Measurements from ENCODE around the gene CAMTA1.

Gene CAMTA1

DNA sequence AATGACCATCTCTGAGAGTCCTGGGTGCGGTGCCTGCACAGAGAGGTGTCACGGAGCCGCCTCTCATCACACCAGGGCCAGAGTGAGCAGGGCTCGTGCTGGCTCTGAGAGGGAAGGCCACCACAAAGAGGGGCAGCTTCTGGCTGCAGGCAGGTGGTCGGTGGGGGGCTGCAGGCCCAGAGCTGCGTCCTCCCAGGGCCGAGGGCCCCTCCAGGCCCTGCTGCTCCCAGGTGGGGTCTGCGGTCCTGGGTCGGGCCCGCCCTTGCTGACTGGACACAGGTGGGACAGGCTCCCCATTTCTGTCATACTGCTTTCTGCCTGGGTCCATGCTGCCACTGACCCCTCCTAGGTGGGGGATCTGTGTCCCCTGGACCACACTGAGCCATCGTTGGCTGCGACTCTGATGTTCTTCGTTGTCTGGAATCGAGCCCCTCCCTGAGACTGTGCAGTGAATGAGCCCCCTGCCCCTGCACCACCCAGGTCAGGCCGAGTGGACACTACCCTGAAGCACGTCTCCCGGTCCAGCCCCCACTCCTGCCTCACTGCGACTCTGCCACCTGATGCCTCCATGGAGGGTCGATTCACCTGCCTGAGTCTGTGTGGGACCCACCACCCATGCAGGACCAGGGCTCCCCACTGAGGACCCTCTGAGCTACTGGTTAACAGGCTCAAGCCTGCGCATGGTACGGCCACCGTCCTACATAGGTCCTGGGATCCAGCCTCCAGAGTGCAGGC is 653.8 kb downstream of the CAMTA1 start:
- DNase-seq (ENCODE audit: low read depth): no peak
- H3K4me3 ChIP-seq (ENCODE audit: low read length): no peak overlapping the region
- TF ChIP-seq, protein P1, sequence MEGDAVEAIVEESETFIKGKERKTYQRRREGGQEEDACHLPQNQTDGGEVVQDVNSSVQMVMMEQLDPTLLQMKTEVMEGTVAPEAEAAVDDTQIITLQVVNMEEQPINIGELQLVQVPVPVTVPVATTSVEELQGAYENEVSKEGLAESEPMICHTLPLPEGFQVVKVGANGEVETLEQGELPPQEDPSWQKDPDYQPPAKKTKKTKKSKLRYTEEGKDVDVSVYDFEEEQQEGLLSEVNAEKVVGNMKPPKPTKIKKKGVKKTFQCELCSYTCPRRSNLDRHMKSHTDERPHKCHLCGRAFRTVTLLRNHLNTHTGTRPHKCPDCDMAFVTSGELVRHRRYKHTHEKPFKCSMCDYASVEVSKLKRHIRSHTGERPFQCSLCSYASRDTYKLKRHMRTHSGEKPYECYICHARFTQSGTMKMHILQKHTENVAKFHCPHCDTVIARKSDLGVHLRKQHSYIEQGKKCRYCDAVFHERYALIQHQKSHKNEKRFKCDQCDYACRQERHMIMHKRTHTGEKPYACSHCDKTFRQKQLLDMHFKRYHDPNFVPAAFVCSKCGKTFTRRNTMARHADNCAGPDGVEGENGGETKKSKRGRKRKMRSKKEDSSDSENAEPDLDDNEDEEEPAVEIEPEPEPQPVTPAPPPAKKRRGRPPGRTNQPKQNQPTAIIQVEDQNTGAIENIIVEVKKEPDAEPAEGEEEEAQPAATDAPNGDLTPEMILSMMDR (IDR thresholded peaks at IDR 0.05; ENCODE audit: insufficient read depth, low read depth, low read length, missing control alignments): no peak

DNA sequence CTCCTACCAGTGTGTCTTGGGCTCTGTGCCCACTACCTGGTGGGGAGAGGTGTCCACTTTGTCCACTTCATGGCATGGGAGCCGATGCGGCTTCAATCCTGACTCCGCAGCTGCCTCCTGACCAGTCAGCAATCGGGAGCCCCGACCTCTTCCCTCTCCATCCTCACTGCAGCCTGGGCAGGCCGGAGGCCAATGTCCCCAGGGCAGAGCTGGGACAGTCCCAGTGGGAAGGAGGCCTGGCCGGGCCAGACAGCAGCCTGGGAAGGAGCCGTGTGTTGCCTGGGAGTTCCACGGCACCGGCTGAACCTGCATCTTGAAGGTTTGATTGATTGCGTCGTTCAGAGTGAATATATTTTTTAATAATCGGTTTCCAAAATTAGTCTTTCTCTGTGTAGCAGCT is 654.9 kb downstream of the CAMTA1 start:
- TF ChIP-seq, protein P1 (IDR thresholded peaks at IDR 0.05; ENCODE audit: insufficient read depth, low read depth, low read length, missing control alignments): no peak
- H3K4me3 ChIP-seq (ENCODE audit: low read length): no peak overlapping the region
- no peak for DNase-seq (ENCODE audit: low read depth)

GRCh38 chr1:7441143-7441841 is 656.0 kb downstream of the CAMTA1 start:
- H3K4me3 ChIP-seq (ENCODE audit: low read length): no peak overlapping the region
- DNase-seq (ENCODE audit: low read depth): no peak
- TF ChIP-seq, protein P1 (IDR thresholded peaks at IDR 0.05; ENCODE audit: insufficient read depth, low read depth, low read length, missing control alignments): no peak

- H3K4me3 ChIP-seq (ENCODE audit: low read length): no peak overlapping the region
- DNase-seq (ENCODE audit: low read depth): no peak
- TF ChIP-seq, protein P1 (IDR thresholded peaks at IDR 0.05; ENCODE audit: insufficient read depth, low read depth, low read length, missing control alignments): no peak
Measured at GRCh38 chr1:7442036-7442435, 656.8 kb downstream of the CAMTA1 start.

GRCh38 chr1:7442918-7443317 is 657.7 kb downstream of the CAMTA1 start:
- DNase-seq (ENCODE audit: low read depth): no peak
- TF ChIP-seq, protein P1 (IDR thresholded peaks at IDR 0.05; ENCODE audit: insufficient read depth, low read depth, low read length, missing control alignments): no peak
- H3K4me3 ChIP-seq (ENCODE audit: low read length): no peak overlapping the region

- TF ChIP-seq, protein P1 (IDR thresholded peaks at IDR 0.05; ENCODE audit: insufficient read depth, low read depth, low read length, missing control alignments): no peak
- no peak for DNase-seq (ENCODE audit: low read depth)
Measured at GRCh38 chr1:7444363-7444762, 659.1 kb downstream of the CAMTA1 start.

More at GRCh38 chr1:7444363-7444762, 659.1 kb downstream of the CAMTA1 start:
- no peak overlapping the region for H3K4me3 ChIP-seq (ENCODE audit: low read length)

All from epithelial cell of esophagus (primary cell).